K562 (cell line): Measurements from ENCODE around the gene CD248. TPM values are rescaled to one million over a fixed set of nuclear protein-coding genes. Genes with fewer than 3 reads are reported as not detected.

Experiments
- CGGBP1 ChIP-seq: fragments of 250-450 bp; sonication (Bioruptor Pico); IDR thresholded peaks from 2 replicates; pipeline ENCODE4 v1.9.0; 2021; ENCODE audit warnings: mild to moderate bottlenecking
- EZH2 ChIP-seq: IDR thresholded peaks from 2 replicates; pipeline ENCODE4 v1.6.1; 2012; ENCODE audit warnings: low read depth, mild to moderate bottlenecking, inconsistent platforms, low read length, borderline replicate concordance
- JUND ChIP-seq, 2 experiments: IDR thresholded peaks; 2 replicates in 1 of 2; 3 replicates in 1 of 2; pipeline ENCODE4 v1.6.1; 2011; ENCODE audit warnings: borderline replicate concordance in 2 of 2, low read depth in 2 of 2, low read length in 2 of 2, improper control_type of control experiment in 1 of 2, missing biosample characterization in 1 of 2, missing genetic modification characterization in 1 of 2, missing genetic modification reagents in 1 of 2
- PCBP1 ChIP-seq: fragments of 200-400 bp; formaldehyde crosslinking; IDR thresholded peaks from 2 replicates; pipeline ENCODE4 v1.6.1; 2018; ENCODE audit warnings: mild to moderate bottlenecking, low read depth, low read length; ENCODE audit not compliant: poor library complexity, severe bottlenecking
- SRSF3 ChIP-seq: fragments of 200-400 bp; formaldehyde crosslinking; IDR thresholded peaks from 2 replicates; pipeline ENCODE4 v1.6.1; 2016; ENCODE audit warnings: mild to moderate bottlenecking, low read length, moderate library complexity; ENCODE audit not compliant: insufficient read depth
- TCF7 ChIP-seq: sonication (generic); IDR thresholded peaks from 2 replicates; pipeline ENCODE4 v1.6.1; 2016; ENCODE audit warnings: antibody characterized with exemption, borderline replicate concordance
- TRIM25 ChIP-seq: fragments of 450-650 bp; IDR thresholded peaks from 2 replicates; pipeline ENCODE4 v1.7.0; 2016; ENCODE audit warnings: borderline replicate concordance
- ZNF23 ChIP-seq: fragments of 250-450 bp; sonication (Bioruptor Pico); IDR thresholded peaks from 2 replicates; pipeline ENCODE4 v1.4.0; 2020; ENCODE audit warnings: mild to moderate bottlenecking
- ZNF589 ChIP-seq: fragments of 200-800 bp; sonication (Bioruptor generic); IDR thresholded peaks from 2 replicates; pipeline ENCODE4 v1.6.1; 2016; ENCODE audit warnings: low read depth, missing genetic modification characterization, missing compliant biosample characterization
- ZNF639 ChIP-seq, 2 experiments: fragments of 200-800 bp in 1 of 2; sonication (Bioruptor generic) in 1 of 2; sonication (generic) in 1 of 2; formaldehyde crosslinking in 1 of 2; IDR thresholded peaks in 1 of 2; conservative IDR thresholded peaks in 1 of 2; 2 replicates each; pipeline versions ENCODE4 v1.5.0 to v1.6.1; 2016 to 2020; ENCODE audit warnings: missing compliant biosample characterization in 1 of 2, missing genetic modification characterization in 1 of 2, missing genetic modification reagents in 1 of 2
- polyA plus RNA-seq, 8 experiments: library from polyadenylated mRNA; depleted of rRNA in 4 of 8; stranded (reverse) in 5 of 8; unstranded in 3 of 8; fragments of >200 nt; fragmentation: Nextera tagmentation in 2 of 8; fragmentation: Illumina TruSeq in 1 of 8; extraction: Ambion mirVana in 2 of 8; extraction: Trizol in 1 of 8; gene quantifications; 2 replicates each; pipeline versions ENCODE4 v1.2.1 to v1.2.3, GENCODE V29; 2011 to 2014; ENCODE audit warnings: inconsistent platforms in 1 of 8, missing spikeins in 1 of 8
- total RNA-seq, 7 experiments: library from RNA; depleted of rRNA in 6 of 7; stranded (reverse); fragments of >200 nt in 6 of 7; fragmentation: Illumina TruSeq in 2 of 7; extraction: Trizol in 2 of 7; gene quantifications; 2 replicates each; pipeline versions ENCODE4 v1.2.1 to v1.2.3, GENCODE V29; 2011 to 2021; ENCODE audit warnings: low replicate concordance in 1 of 7

The CD248 gene
- total and polyA plus RNA-seq, 9 of the 15 experiments (the other 6 are each of a cell fraction or from before 2014, with no cell fraction given): 0.09 TPM; not detected in 8

GRCh38 chr11:66312549-66313320, 4.1 kb downstream of the CD248 start (continued):
- TF ChIP-seq CGGBP1 (CRISPR knock-in tag) (no peak), ZNF23 (CRISPR knock-in tag) (no peak), SRSF3 (no peak), TCF7 (no peak), TRIM25 (no peak), ZNF639 (CRISPR knock-in tag; conservative IDR thresholded peaks at IDR 0.05 in 1 of 2, IDR thresholded peaks at IDR 0.05 in 1 of 2) (no peak), PCBP1 (peak; percentile 8), EZH2 (no peak), ZNF589 (CRISPR knock-in tag) (no peak), JUND (IDR thresholded peaks at IDR 0.05; ENCODE audit: borderline replicate concordance, low read depth, low read length) (no peak), JUND (tag; IDR thresholded peaks at IDR 0.05; ENCODE audit: borderline replicate concordance, low read depth, low read length) (no peak; the same call in 2 of the 3 replicates)
- TF ChIP-seq, all 486 proteins: peak for 27
